ENCODE data around the gene PALD1.

PALD1 gene

DNA sequence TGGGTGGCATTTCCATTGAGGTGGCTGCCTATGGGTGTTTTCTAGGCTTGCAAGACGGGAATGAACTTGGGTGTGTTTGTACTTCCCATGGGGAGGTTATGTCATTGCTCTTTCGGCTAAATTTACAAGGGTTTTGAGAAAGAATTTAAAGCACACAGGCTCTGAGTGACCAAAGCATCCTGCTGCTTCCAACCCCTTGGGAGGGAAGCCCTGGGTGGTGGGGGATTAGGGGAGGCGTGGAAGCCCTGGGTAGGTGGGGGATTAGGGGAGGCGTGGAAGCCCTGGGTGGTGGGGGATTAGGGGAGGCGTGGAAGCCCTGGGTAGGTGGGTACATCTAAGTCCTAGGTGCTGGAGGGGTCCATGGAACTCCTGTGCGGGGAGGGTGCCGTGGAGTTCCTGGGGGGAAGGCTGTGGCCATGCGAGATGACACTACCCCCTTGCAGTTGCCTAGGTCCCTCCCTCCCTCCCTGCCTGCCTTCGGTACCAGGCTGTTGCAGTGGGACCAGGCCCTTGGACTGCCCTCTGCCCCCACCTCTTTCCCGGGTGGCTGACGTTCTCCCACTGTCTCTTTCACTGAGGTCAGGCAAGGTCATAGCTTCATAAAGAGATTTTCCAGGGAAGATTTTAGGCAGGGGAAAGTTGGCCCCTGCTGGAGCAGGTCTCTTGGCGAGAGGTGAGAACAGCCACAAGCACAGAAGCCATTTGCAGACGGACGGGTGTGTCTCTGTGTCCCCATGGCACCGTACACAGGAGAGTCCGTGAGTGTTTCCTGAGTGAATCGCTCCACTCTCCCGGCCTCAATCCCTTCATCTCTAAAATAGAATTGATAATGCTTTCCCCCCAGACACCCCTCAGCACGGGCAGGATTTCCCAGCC, 104.5 kb downstream of the PALD1 start:
- H3K27ac ChIP-seq, result no peak overlapping the region
- TF ChIP-seq, protein P1, sequence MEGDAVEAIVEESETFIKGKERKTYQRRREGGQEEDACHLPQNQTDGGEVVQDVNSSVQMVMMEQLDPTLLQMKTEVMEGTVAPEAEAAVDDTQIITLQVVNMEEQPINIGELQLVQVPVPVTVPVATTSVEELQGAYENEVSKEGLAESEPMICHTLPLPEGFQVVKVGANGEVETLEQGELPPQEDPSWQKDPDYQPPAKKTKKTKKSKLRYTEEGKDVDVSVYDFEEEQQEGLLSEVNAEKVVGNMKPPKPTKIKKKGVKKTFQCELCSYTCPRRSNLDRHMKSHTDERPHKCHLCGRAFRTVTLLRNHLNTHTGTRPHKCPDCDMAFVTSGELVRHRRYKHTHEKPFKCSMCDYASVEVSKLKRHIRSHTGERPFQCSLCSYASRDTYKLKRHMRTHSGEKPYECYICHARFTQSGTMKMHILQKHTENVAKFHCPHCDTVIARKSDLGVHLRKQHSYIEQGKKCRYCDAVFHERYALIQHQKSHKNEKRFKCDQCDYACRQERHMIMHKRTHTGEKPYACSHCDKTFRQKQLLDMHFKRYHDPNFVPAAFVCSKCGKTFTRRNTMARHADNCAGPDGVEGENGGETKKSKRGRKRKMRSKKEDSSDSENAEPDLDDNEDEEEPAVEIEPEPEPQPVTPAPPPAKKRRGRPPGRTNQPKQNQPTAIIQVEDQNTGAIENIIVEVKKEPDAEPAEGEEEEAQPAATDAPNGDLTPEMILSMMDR (conservative IDR thresholded peaks at IDR 0.05), result no peak
- TF ChIP-seq ZFX (IDR thresholded peaks at IDR 0.05), result no peak

DNA sequence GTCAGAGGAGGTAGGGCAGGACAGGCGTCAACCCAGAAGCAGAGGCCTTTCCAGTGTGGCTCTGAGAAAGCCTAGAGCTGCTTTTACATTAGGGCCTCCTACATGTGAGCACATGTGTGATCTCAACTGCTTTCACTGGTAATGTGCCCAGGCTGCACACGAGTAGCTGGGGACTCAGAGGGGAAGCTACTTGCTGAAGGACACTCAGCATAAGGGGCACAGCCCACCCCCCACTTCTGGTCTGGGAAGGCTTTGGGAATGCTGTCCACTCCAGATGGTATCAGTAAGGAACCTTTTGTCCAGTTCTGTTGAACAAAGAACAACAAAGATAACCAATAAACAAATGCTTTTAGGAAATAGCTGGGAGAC, 105.1 kb downstream of the PALD1 start:
- H3K27ac ChIP-seq, result no peak overlapping the region
- TF ChIP-seq, protein P1 (conservative IDR thresholded peaks at IDR 0.05), result no peak

DNA sequence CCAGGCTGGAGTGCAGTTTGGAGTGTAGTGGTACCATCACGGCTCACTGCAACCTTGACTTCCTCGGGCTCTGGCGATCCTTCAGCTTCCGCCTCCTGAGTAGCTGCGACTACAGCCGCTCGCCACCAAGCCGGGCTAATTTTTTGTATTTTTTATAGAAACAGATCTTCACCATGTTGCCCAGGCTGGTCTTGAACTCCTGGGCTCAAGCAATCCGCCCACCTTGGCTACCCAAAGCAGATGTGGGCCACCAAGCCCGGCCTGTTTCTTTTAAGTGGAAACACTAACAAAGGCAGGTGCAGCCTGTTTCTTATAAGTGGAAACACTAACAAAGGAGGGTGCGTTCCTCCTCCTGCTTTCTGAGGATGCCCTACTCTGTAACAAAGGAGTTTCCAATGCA, 105.8 kb downstream of the PALD1 start:
- H3K27ac ChIP-seq, result no peak overlapping the region
- TF ChIP-seq, protein P1 (conservative IDR thresholded peaks at IDR 0.05), result no peak
- no peak for TF ChIP-seq ZFX (IDR thresholded peaks at IDR 0.05)

DNA sequence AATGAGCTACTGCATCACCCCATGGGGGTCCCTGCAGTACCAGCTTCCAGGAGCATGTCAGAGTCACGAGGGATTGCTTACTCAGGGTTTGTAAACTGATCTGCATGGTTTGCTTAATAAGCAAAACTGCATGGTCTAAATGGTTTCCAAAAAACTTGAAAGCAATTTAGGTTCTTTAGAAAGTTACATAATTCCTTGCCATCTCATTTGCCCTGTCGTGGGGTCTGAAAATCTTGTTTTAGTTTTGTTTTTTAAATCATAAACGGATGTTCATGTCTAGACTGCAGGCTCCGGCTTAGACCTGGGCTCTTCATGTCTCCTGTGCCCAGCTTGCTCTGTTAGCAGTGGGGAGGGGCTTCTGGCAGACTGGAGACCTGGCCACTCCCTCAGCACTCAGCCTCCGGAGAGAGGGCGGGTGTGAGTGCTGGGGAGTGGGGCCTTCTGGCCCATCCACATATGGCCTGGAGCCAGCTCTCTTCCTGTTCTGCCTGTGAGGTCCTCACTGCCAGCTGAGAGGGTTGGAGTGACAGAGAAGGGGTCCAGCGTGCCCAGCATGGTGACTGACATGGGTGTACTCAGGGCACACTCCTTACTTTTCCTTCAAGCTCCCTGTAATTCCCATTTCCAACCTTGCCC, 106.5 kb downstream of the PALD1 start:
- no peak overlapping the region for H3K27ac ChIP-seq
- TF ChIP-seq ZFX (IDR thresholded peaks at IDR 0.05), result no peak

DNA sequence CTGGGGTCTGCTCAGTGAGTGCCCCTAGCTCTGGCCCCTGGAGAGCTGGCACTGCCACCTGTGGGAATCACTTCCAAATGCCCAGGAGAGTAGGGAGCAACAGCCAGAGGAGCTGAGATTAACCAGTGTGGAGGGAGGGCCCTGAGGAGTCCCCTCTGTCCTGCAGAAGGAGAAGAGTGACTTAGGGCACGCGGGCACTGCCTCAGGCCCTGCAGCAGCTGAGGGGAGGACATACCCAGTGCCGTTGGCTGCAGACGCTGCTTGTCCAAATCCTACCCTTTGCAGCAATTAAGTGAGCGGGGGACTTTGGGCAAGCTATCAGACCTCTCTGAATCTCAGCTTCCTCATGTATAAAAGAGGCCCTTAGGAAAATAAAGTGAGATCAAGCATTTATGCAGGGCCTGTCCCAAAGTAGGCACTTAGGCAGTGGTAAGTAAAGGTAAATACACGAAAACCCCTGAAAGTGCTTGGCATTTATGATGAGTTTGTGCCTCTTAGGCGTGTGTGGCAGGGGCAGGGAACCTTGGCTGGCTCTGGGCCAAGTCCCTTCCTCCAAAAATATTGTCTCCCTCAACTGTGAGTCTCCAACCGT, 107.1 kb downstream of the PALD1 start:
- no peak for TF ChIP-seq ZFX (IDR thresholded peaks at IDR 0.05)
- TF ChIP-seq, protein P1 (conservative IDR thresholded peaks at IDR 0.05), result no peak
- no peak overlapping the region for H3K27ac ChIP-seq

DNA sequence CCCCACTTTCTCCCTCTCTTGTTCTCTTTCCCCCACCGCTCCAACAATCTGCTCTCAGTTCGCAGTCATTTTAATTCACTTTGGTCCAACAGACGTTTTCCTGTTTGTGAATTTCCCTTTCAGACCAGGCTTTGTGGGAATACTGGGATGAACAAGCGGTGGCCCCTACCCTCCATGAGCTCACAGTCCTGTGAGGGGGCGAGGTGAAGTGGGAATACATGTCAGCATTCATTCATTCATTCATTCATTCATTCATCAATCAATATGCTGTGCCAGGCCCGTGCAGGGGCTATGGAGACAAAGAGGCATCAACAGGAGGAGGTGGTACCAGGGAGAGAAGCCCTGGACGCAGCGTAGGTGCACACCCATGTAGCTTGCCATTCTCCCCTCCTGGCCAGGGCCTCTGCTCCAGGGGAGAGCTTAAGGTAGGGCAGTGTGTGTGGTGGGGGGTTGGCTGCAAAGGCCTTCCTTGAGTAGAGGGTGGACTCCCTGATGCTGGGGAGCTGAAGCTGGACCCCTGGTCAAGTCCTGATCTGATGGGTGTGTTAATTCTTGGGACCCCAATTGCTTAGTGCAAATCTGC, 107.9 kb downstream of the PALD1 start:
- TF ChIP-seq ZFX (IDR thresholded peaks at IDR 0.05), result no peak
- TF ChIP-seq, protein P1 (conservative IDR thresholded peaks at IDR 0.05), result no peak
- H3K27ac ChIP-seq, result no peak overlapping the region

DNA sequence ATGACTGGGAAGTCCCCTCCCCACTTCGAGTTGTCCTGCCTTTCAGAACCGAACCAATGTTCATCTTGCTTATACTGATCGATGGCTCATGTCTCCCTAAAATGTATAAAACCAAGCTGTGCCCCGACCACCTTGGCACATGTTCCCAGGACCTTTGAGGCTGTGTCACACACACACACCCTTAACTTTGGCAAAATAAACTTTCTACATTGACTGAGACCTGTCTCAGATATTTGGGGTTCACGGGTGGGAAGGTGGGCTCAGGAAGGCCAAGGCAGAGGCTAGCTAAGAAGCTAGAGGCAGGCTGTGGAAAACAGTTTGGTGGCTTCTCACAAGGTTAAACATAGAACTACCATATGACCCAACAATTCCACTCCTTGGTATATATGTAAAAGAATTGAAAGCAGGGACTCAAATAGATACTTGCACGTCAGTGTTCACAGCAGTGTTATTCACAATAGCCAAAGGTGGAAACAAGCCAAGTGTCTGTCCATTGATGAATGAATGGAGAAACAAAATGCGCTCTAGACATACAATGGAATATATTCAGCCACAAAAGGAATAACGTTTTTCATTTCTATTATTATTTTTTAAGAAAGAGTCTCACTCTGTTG, 108.6 kb downstream of the PALD1 start:
- H3K27ac ChIP-seq, result no peak overlapping the region
- no peak for TF ChIP-seq ZFX (IDR thresholded peaks at IDR 0.05)
- TF ChIP-seq, protein P1 (conservative IDR thresholded peaks at IDR 0.05), result no peak
